HG03039 (cell line): ENCODE results near the gene PCSK2.

Experiments used
- ATAC-seq: cut with Tn5 transposase; IDR thresholded peaks from one replicate; pipeline ENCODE4 v1.9.1; 2021; ENCODE audit warnings: mild to moderate bottlenecking, moderate library complexity; ENCODE audit not compliant: unreplicated experiment

Gene PCSK2

DNA sequence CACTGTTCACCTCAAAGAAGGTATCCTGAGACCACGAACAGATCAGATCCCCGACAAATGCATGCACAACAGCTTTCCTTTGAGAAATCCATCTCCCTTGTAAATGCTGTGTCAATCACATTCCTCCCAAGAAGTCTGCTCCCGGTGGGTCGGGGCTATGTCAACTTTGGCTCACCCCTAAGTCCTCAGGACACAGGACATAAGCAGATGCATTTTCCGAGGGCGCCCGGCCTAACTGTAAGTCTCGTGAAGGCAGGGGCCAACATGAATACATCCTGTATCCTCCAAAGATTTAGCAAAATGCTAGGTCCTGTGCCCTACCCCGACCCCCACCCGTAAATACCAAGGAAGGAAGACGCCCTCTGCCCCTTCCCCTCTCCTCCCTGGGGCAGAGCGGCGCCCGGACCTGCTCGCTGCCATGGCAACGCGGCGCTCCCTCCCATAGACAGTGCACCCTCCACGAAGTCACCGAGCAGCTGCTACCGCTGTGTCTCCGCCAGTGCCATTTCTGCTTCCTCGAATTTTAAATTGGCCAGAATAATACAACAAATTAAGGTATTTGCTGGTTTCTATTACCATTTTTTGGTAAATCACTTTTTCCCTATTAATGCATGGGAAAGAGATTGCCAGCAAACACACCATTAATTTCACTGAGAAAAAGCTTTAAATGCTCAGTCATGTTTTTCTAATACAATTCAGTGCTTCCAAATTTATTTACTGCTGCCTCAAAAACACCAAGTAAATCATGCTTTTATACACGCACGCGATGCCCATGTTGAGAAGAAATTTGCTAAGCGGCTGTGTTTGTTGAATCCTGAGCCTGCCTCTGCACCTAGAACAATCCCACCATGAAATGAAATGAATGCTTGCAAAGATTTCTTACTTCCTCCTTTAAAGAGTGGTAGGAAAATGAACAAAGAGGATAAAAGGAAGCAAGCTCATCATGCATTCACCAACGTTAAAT is 100.6 kb downstream of the PCSK2 start:
- ATAC-seq: no peak

DNA sequence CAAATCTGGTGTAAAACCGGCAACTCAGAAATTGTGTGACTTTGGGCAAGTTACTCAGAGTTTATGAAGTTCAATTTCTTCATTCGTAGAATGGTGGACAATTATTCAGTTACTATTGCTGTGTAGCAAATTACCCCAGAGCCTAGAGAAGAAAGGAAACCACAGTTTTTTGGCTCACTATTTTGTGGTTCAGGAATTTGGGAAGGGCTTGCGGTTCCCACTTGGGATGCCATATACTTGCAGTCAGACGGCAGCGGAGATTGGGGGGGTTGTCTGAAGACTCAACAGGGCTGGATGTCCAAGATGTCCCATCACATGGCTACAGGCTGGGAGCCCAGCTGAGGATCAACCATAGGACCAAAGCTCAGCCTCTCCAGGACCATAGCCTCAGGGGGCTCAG is 108.1 kb downstream of the PCSK2 start:
- no peak for ATAC-seq

DNA sequence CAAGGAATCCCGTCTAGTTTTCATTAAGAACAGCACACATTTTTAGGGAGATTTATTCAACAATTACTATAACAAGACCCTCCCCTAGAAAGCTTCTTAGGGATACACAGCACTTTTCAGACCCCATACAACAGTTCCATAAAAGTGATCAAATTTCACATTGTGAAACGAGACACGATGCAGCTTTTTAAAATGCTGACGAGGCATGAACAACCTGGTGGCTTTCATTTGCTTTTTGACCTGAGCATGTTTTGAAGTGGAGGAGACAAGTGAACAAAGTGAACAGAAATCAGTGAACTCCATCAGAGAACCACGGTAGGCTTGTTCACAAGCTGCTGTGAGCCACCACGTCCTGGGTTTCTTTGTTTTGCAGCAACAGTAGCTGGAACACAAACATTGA is 112.2 kb downstream of the PCSK2 start:
- ATAC-seq: no peak

DNA sequence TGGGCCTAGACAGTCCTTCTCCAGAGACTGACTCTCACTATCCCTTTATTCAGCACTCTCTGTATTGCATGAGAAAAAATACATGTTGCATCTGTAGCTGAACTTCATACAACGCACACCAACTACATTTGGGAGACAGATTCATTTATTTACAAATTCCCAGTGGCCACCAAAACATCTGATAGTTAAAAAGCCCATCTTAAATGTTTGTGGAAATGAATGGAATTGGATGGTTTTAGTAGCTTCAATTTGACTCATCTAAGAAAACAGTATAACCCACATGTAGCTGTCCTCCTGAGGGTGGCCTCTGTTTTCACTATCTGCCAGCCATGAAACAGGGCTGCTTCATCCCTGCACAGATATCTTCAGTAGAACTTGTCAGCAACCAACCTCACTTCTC is 116.3 kb downstream of the PCSK2 start:
- no peak for ATAC-seq

DNA sequence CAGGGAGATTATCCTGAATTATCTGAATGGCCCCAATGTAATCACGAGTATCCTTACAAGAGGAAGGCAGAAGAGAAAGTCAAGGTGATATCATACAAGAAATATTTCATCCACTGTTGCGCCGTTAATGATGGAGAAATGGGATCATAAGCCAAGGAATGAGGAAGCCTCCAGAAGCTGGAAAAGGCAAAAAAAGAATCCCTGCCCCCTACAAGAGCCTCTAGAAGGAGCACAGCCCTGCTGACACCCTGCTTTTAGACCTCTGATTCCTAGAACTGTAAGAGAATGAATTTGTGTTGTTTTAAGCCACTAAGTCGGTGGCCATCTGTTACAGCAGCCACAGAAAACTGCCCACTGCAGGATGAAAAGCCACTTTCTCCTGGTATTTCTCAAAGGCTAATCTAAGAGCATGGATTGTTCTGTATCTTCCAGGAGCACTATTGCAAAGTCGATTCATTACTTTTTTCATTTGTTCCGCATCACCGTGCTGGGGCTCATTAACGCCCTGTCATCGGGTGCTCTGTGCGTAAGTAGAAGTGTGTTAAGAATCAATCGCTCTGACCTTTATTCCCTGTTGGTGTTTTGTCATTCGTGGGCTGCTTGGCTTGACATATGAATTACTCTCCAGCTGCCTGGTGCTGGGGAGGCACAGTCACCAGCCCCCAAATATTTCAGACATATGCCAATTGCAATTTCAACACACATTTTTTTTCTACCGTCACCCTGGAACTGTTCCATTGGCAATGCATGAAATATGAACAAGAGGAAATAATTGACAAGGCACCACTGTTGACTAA is 117.0 kb downstream of the PCSK2 start:
- no peak for ATAC-seq

DNA sequence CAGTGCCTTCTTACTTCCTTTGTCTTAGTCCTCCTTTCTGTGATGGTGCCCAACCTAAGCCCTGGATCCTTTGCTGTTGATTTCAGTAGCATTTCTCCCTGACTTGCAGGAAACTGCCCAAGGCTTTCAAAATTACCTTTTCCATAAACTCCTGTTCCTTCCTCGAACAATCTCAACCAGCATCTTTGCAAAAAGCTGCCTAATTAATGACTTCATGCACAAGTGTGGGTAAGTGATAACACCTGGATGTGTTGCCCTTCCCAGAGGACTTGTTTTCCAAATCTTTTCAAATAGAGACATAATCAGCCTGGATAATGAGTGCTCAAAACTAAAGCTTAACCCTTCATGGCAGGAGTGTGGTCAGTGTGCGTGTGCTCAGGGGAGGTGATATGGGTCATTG is 118.0 kb downstream of the PCSK2 start:
- no peak for ATAC-seq

DNA sequence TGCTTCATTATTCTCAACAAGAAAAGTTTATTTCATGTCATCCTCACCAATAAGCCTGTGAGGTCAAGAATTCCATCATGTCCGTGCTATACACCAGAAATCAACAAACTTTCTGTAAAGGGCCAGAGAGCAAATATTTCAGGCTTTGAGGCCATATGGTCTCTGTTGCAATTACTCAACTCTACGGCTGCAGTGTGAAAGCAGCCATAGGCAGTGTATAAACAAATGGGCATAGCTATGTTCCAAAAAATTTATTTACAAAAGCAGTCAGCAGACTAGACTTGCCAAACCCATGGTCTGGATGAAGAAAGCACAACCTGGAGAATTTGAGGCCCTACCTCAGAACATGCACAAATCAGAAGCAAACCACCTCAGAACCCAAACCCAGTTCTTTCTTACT is 118.5 kb downstream of the PCSK2 start:
- ATAC-seq: no peak

DNA sequence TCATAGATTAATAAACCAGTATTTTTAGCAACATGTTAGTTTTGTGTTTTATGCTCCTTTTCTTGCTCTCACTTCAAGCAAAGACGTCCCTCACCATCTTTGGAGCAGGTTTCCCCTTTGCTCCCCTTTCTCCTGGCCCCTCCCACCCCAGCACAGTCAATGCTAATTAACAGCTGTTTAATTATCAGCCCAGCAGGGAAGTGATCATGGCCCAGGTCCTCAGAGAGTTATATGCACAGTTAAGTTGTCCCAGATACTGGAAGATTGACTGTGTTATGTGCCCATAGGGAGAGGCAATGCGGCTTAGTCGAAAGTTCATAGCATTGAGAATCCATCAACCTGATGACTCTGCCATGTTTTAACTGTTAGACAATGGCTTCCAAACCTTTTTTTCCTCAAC is 123.5 kb downstream of the PCSK2 start:
- no peak for ATAC-seq

DNA sequence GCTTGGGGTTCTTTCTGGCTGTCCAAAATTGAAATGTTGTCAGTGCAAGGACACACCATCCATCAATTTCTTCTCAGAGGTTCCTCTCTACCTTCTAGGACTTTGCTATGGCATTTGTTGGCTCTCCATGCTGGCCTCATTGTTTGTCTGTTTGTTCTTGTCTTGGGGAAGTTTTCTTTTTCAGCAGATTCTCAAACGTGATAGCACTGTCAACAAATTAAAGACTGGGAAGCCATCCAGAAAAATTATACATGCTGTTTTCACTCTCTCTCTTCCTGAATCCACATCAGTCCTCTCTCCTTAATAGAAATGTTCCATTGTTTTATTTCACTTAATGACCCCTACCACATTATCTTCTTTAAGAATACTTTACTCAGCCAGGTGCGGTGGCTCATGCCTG is 130.4 kb downstream of the PCSK2 start:
- ATAC-seq: no peak

DNA sequence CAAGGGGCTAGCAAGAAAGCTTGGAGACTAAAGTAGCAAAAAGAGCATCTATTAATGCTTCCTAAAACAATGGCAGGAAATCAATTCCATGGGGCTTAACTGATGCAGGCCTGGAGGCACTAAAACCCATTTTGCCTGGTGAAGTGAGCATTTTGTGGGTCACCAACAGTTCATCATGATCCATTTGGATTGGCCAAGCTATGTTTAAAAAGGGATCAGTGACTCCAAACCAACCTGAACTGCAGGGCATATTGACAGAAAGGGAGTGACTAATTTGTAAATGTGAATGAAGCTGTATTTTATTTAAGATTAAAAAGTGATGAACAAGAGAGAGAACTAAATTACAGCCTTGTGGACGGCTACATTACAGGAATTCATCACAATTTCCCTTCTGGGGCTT is 132.0 kb downstream of the PCSK2 start:
- ATAC-seq: no peak

DNA sequence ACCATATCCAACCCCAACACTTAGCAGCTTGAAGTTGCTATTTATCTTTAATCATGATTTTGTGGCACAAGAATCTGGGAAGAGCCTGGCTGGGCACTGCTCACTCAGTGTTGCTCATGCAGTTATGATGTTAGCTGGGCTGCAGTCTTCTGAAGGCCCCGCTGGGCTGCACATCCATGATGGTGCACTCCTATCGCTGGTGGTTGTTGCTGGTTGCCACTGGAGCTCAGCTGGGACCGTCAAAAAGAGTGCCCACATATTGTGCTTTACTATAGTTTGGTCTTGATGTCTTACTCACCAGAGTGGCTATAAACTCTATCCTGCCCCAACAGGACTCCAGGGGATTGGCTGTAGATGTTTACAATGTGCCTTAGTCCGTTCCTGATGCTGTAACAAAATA is 137.8 kb downstream of the PCSK2 start:
- no peak for ATAC-seq

DNA sequence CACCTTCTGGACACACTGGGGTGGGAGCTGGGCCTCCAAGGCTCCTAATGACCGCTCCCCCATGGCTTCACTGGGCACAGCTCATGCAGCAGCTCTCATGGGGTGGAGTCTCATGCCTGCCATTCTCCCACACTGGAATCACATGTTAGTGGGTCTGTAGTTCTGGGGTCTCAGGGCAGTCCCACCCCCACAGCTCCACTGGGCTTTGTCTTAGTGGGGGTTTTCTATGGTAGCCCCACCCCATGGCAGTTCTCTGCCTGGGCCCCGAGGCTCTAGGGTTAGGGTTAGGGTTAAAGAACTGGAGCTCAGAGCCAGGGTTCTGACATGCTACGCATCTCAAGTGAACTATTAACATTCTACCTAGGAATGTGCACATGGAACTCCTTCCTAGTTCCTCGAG is 139.0 kb downstream of the PCSK2 start:
- no peak for ATAC-seq

DNA sequence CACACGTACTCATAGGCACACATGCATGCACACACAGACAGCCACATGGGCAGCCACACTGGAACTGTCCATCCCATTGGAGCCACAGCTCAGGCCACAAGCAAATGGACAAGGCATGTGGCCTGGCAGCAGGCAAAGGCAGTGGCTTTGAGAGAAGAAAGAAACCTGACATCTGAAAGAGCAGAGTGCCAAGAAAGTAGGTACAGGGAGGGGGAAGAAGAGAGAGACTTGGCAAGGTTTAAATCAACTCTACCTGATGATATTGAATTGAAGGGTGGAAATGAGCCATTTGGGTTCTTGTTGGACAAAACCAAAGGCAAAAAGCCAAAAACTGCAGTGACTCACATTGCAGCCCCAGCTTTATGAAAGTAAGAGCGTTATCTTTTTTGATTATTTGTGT is 142.7 kb downstream of the PCSK2 start:
- ATAC-seq: no peak

DNA sequence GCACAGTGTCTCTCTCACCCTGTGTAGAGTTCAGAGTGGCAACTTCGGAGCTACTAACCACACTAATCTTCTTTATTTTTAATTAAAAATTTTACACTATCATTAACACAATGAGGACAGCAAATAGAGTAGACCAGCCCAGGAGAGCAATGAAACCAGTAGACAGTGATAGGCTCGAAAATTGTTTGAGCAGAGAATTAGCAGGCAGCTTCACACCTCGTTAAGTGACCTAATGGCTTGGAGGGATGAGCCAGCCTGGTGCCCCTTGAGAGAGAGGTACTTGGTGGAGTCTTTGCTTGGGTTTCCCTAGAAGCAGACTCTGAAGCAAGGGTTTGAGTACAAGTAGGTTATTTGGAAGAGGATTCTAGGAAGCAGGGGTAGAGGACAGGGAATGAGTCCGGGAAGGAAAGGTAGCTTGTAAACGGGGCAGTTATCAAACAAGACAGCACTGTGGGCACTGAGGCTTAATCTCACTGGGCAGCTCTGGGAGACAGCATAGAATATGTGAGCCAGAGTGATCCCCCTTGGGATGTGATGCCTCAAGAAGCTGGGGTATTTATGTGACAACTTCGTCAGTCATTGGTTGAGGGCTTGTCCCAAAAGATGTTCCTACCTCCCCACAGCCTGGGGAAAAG is 146.1 kb downstream of the PCSK2 start:
- no peak for ATAC-seq

DNA sequence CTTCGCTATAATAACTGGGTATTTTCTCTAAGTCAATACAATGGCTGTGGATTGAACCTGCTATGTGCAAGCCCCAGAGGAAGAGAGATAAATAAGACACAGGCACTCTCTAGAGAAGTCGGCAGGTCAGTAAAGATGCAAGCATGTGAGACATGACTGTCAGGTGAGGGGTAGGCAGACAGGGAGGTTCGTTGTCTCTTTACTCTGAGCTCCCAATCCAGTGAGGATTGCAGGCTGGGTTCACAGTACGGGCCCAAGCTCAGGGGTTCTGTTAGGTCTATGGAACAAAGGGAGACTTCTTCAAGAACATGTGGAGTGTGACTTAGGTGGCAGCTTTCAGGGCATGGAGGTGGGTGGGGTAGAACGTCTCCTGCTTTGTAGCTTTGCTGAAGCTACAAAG is 147.2 kb downstream of the PCSK2 start:
- ATAC-seq: no peak

DNA sequence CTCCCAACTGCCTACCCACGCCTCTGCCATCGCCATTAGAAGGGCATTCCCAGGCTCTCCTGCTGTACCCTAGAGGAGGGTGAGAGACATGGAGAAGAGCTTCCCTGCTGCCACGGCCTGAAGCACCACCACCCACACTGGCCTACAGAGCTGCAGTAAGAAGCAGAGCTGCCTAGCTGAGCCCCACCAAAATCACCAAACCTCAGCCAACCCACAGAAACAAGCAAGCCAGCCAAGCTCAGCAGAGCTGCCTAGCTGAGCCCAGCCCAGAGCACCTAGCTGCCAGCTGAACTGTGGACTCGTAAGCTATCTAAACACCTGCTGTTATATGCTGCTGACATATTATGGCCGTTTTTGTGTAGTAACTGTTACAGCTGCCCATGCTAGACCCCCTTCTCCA is 149.2 kb downstream of the PCSK2 start:
- ATAC-seq: no peak

DNA sequence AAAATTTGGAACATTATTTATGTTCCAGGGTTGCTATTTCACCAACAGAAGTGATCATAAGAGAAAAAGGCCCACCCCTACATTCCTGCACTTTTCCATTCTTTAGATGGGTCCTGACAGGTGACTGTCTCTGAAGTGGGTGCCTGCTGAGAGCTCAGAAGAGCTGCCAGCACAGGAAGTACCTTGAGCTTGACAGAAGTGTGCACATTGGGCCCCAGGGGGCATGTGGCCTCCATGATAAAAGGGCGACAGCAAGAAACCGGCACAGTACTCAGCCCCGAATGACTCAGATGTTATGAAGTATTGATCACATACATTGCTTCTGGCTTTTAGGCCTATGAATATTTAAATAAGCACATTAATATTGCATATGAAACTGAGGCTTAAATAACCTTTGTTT is 150.4 kb downstream of the PCSK2 start:
- no peak for ATAC-seq

DNA sequence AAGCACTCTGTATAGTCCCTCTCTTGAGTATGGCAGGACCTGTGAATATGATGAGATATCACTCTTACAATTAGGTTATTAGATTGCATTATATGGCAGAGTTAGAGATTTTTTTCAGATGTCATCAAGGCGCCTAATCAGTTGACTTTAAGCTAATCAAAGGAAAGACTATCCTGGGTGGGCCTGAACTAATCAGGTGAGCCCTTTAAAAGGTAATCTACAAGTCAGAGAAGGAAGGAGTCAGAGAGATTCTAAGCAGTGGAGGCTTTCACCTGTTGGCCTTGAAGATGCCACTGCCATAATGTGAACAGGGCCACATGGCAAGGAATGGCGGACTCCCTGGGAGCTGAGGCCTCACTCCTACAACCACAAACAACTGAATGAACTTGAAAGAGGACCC is 152.8 kb downstream of the PCSK2 start:
- no peak for ATAC-seq

DNA sequence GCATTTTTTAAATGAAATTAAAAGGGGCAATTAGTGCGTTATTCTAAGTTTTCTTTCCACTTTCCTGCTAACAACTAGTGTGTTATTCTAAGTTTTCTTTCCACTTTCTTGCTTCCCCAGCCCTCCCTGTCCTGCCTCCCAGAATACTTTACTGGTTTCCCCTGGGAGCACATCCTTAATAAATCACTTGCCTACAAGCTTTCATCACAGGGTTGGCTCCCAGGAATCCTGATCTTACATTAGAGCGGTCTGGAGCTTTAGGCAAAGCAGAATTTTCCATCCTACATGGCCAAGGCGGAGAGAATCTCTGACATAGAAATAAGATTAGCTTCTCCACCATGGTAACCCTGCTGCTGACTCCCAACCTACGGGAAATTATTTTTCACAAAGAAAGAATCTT is 154.0 kb downstream of the PCSK2 start:
- ATAC-seq: no peak

DNA sequence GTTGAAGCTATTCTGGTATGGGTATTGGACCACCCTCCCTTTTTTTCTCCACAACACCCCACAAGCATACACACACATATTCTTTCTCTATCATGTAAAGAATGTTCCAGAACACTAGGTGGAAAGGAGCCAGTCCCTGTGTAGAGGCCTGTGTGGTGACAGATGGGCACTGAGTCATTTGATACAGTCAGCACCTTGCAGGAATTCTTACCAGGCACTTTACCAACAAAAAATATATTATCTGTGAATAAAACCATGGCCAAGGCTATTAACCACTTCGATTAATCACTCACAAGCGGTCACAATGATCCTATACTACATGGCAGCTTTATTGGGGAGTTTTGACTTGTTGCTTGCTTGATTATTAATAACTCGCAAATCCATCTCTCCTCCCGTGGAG is 154.9 kb downstream of the PCSK2 start:
- no peak for ATAC-seq

DNA sequence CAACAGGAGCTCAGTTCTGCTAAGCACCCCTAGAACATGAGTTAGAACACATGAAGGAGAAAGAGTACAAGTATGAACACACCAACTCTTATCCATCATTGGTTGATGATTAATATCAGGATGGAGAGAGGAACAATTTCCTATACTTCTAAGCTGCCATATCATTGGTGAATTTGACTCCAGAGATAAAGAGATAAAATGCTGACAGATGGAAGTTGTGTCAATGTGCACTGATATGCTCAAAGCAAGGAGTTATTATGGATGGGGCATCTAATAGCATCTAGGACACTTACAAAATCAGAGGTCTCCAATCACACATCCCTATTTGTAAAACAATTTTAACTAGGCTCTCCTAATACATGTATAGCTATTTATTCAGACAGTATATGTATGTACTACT is 159.0 kb downstream of the PCSK2 start:
- no peak for ATAC-seq

DNA sequence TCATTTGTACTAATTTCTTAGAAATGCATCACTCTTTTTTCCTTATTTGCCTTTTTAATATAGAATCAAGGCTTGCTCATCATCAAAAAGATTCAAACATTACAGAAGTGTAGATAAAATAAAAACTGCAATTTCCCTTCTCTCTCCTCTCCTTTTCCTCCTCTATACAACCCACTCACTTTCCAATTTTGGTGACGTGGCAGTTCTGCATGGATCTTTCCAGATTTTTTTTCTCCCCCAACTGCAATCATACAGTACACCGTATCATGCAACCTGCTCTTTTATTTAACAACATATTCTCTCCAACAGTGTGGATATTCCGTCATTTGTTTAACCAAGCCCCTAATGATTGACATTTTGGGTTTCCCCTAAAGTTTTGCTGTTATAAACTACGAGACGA is 163.8 kb downstream of the PCSK2 start:
- ATAC-seq: no peak
